ENCODE data around the gene APOBEC3B.
A peak's percentile ranks its signal among the peaks of the same experiment; 100 is the strongest.
"Not testable (repeated sequence)": the region's sequence is repeated elsewhere in the genome, so short reads cannot be mapped to it uniquely, and the experiment has no call there.

Gene APOBEC3B

DNA sequence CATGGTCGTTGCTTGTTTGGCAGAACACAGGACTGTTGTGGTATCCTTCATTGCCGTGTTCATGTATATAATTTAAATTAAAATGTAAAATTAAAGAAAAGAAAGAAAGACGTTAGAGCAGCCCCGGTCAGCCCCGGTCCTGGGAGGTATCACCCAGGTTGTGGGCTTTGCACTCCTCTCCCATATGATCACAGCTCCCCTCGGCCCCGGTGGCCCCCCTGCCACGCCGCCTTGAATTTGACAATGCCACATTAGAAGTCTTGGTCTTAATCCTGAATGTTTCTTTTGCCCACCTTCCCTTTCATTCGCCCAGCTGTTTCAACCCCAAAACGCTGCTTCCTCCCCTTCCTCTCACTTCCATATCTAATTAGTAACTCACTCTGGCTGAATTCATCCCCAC, 13.3 kb upstream of the APOBEC3B start:
- no peak for DNase-seq

DNA sequence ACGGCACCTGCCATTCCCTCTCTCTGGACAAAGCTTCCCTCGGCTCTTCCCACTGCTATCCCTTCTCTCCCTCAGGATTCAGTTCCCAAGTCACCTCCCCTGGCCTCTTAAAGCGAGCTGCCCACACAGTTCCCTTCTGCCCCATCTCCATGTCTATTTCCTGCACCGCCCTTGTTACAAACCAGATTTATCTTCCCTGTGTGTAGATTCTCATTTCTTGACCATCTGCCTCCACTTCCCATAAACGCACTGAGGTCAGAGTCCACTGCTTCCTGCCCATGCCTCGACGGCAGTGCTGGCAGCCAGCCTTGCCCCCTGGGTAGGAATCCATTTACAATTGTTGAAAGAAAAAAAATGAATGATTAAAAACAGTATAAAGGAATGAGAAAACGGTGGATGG, 11.6 kb upstream of the APOBEC3B start:
- DNase-seq = no peak

DNA sequence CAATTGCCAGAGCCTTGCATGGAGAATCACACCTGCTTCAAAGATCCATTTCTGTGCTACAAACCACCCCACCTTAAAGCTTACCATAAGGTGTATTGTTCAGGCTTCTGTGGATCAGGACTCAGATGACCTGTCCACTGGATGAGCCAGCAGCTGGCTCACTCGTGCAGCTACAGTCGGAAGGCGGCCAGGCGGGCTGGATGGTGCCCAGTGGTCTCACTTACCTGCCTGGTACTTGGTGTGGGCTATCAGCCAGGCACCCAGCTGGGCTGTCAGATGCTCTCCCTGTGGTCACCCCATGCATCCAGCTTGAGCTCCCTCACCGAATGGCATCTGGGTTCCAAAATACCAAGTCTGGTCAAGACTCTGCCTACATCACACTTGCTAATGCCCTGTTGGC, 10.9 kb upstream of the APOBEC3B start:
- no peak for DNase-seq

DNA sequence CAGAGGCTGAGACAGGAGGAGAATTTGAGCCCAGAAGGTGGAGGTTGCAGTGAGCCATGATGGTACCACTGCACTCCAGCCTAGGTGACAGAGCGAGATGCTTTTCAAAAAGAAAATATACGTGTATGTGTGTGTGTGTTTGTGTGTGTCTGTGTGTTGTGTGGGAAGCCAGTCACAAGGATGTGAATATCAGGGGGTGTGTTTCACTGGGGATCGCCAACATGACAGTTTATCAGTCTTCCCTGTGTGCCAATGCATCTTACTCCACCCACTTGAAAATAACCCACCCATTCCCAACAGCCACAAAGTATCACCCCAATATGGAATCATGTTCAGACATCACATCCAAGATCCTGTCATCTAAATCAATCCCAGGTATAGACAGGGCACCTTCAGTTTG, 10.4 kb upstream of the APOBEC3B start:
- DNase-seq = no peak

DNA sequence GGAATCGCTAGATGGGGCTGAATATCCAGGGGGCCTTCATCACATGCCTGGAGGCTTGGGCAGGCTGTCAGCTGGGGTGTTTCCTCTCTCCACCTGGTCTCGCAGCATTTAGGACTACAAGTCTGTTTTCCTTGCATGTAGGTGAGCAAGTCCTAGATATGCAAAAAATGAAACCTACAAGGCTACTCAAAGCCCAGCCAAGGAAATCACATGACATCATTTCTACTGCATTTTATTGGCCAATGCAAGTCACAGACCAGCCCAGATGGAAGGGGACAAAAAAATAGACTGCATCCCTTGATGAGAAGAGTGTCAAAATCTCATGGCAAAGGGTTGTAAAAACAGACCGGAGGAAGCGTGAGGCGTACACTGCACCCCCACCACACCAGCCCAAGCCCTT, 9.6 kb upstream of the APOBEC3B start:
- DNase-seq = no peak

DNA sequence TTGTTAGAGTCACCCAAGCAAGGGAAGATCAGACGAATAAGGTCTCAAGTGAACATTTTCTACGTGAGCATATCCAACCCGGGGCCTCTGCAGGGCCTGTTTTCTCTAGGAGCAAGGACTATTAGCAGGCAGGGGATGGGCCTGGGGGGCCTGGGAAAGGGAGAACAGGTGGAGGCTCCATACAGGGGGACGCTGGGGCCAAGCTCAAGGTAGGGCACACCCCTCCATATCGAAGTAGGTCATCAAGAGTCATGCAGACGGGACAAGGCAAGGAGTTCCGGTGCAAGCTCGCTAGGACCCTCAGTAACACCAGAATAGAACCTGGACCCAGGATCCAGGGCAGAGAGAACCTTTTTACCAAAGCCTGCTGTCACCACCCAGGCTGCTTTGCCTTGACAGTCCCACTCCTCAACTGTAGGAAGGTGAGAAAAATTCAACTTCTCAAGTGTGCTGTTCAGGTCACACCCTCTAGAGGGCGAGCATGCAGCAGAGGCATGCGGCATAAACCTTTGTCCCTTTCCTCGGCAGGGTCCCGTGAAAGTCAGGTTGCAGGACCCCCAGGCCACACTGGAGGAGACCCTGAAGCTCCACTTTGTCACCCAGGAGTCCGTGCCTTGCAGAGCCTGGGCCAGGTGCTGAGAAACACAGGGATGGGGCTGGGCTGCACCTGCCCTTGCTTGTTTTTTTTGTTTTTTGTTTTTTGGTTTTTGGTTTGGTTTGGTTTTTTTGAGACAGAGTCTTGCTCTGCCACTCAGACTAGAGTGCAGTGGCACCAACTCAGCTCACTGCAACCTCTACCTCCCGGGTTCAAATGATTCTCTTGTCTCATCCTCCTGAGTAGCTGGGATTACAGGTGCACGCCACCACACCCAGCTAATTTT, 8.6 kb upstream of the APOBEC3B start:
- DNase-seq = peak; percentile 10

DNA sequence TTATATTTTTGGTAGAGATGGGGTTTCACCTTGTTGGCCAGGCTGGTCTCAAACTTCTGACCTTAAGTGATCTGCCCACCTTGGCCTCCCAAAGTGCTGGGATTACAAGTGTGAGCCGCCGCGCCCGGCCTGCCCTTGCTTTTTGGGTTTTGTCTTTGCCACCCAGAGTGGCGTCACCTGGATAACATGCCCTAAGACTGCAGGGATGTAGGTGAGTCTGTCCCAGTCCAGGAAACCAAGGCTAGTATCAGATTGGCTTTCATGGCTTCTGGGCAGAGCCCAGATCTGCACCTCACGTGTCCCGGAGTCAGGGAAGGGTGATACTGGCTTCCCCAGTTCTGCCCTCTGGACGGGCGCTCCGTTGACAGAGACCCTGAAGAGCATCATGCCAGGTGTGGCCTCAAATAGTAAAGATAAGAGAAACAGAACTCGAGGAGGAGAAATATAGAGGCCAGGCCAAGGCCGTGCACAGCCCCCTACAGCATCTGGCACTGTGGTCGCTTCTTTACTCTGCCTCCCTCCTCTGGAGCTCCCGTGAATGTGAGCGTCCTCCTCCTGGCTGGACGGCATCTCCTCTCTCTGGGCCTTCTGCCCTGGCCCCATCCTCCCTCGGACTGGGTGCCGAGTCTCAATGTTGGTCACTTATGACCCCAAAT, 7.8 kb upstream of the APOBEC3B start:
- no peak for DNase-seq

DNA sequence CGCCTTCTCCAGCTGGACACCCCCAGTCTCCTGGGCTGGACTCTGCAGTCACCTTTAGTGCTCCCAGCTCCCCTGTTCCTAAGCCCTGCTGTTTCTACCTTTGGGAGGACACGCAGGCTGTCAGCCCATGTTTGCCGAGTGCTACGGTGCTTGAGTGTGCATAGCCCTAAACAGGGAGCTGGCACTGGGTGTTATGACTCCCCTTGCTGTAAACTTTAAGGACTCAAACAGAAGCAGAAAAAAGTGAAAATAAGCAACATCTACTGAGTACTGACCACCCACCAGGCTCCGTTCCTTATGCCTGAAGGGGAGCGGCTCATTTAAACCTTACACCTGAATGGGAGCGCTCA, 7.3 kb upstream of the APOBEC3B start:
- DNase-seq = no peak

DNA sequence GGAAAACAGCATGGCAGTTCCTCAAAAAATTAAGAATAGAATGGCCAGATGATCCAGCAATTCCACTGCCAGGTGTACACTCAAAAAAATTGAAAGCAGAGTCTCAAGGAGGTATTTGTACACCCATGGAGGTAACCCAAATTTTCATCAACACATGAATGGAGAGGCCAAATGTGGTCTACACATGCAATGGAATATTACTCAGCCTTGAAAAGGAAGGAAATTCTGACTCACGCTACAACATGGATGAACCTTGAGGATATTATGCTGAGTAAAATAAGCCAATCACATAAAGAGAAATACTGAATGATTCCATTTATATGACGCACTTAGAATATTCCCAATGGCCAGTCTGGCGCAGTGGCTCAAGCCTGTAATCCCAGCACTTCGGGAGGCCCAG, 4.9 kb upstream of the APOBEC3B start:
- DNase-seq = not testable (repeated sequence)

DNA sequence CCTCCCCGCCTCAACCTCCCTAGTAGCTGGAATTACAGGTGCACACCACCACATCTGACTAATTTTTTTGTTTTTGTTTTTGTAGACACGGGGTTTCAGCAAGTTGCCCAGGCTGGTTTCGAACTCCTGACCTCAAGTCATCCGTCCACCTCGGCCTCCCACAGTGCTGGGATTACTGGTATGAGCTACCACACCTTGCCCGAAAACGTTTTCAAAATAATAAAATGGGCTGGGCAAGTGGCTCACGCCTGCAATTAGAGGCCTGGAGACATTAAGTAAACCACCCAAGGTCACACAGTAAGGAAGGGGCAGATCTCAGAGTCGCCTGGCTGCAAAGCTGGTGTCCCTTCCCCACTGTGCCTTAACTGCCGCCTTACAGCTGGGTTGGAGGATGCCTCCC, 1.6 kb upstream of the APOBEC3B start:
- DNase-seq = not testable (repeated sequence)

DNA sequence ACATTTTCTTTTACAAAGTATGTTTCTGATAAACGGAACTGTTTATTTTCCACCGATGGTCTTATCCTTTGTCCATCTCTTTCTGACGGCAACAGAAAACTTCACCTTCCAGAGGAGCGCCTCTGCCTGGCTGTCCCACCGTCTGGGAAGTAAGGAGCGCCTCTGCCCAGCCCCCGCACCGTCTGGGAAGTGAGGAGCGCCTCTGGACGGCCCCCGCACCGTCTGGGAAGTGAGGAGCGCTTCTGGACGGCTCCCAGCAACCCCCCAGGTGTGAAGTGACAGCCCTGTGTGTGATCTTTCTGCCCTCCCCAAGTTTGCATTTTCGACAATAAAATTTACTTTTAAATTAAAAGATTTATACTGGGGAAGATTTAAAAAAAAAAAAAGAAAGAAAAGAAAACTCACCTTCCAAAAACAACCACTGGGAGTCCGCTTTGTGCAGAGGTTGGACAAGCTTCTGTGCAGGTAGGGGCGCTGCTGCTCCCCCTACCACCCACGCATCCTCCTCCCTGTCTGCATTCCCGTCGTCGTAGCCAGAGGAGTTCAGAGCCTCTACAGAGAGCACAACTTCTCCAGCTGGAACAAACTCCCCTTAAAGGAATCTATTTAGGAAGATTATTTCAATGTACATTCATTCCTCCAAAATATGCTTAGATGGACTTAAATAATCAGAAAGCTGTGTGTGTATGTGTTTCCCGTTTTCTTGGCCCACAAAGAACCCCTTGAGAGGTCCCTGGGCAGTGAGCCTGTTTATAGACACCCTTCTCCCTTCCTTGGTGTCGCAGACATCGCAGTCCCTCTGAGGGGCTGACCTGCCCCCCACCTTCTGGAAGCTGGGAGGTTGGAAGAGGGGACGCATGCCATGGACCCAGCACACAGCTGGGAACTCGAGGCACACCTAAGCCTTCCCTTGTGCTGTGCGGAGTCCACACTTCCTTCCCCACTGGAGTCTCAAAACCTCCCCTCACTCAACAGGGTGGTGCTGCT, 849 bp upstream of the APOBEC3B start:
- peak; percentile 38 for DNase-seq

DNA sequence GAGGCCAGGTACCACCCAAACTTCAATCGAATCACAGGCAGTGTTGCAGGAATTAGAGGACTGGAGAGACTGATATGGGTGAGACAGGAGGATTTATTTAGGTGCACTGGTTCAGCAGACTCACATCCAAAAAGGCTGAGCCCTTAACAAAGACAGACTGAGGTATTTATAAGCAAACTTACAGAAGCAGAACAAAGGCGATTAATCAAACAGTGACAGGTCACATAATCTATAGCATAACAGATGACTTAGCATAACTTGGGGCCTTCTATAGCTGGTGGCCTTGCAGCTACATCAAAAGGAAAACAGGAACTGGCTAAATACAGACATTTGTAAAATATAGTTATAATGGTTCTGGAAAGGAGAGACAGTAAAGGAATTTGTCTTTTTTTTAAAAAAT, 2.1 kb downstream of the APOBEC3B start:
- DNase-seq = no peak

DNA sequence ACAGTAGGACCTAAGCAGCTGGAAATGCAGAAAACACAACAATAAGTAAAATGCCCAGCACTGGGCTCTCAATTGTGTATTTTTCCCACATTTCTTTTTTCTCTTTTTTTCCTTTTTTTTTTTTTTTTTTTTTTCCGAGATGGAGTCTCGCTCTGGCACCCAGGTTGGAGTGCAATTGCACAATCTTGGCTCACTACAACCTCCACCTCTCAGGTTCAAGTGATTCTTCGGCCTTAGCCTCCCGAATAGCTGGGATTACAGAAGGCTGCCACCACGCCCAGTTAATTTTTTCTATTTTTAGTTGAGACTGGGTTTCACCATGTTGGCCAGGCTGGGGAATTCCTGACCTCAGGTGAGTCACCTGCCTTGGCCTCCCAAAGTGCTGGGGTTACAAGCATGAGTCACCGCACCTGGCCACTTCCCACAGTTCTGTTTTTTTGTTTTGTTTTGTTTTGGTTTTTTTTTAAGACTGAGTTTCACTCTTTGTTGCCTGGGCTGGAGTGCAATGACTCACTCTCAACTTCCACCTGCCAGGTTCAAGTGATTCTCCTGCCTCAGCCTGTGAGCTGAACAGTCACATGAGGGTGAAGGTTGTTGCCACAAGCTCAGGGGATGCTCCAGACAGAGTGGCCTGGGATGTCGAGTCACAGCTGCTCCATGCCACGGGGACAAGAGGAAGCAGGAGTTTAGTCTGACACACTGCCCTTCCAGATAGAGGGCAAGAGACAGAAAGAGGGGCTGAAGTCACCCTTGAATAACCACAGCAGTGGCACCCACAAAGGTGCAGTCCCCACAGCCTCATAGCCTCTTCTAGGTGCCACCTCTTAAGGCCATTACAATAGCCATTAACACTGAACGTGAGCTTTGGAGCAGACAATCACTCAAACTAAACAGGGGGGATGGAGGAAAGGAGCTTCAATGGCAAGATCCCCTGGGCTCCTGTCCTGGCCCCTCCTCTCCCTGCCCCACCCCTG, 2.9 kb downstream of the APOBEC3B start:
- peak; percentile 34 for DNase-seq

DNA sequence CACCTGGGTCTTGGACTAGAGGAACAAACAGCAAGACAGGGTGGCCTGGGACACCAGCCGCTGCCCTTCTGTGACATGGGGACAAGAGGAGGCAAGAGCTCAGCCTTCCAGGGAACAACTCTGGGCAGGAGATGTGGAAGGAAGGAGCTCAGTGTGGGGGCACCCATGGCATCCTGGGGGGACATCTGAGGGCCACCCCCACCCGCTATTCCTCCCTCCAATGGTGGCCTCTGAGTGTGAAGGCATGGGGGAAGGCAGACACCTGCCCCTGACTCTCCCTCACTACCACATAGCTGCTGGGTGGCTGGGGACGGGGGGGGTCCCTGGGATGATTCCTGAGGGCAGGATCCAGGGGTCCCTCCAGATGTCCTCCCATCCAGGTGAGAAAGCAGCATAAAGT, 4.5 kb downstream of the APOBEC3B start:
- no peak for DNase-seq

DNA sequence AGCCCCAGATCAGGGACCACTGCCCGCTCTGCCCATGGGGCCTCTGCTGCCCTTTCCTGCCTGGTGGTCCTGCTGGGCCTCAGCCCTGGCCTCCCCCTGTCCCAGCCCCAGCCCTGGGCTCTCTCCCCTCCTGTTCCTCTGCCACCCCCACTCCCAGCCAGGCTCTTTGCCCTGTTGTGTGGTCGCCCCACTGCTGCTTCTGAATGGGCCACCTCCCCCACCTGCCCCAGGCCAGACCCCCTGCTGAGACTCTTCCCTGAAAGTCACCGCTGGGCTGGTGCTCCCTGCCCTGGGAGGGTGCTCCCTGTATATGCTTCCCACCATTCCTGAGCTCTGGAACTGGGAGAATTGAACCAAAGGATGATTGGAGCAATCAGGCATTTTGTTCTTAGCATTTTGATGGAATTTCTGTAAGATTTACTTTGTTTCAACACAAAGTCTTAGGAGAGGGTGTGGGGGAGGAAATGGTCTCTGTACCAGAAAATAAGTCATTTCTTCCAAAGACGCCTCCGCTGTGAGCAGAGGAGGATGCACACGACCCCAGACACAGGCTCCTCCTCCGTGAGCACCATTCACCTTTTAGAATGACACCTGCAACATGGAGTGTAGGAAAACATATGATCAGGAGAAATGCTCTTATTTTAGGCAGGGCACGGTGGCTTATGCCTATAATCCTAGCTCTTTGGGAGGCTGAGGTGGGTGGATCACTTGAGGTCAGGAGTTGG, 5.2 kb downstream of the APOBEC3B start:
- no peak for DNase-seq

DNA sequence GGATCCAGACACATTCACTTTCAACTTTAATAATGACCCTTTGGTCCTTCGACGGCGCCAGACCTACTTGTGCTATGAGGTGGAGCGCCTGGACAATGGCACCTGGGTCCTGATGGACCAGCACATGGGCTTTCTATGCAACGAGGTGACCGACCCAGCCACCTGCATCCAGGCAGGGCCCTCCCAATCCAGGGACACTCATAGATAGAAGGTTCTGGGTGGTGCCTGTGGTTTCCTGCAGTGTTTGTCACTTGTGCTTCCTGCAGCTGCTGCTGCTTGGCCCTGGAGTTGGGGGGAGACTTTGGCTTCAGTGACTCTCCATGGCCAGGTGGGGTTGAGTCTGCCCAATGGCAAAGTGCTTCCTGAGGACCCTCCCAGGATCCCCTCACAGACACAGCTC, 7.3 kb downstream of the APOBEC3B start:
- DNase-seq = no peak

DNA sequence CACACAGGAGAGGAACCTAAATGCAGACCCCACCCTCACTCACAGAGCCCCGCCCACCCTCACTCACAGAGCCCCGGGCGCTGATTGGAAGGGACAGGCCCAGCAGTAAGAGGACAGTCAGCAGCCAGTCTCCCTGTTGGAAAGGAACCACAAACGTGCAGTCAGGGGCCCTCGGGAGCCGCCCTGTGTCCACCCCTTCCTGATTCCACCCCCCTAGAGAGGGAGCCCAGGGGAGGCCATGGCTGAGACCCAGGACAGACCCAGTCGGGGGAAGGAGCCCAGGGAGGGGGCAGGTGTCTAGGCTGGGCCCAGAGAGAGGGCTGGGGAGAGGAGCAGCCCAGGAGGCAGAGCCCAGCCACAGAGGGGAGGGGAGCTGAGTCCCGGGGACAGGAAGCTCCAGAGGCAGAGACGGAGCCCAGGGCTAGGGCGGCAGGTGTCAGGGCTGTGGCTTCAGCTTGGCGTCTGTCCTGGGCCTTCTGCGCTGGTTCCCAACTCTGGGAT, 10.8 kb downstream of the APOBEC3B start:
- not testable (repeated sequence) for DNase-seq

DNA sequence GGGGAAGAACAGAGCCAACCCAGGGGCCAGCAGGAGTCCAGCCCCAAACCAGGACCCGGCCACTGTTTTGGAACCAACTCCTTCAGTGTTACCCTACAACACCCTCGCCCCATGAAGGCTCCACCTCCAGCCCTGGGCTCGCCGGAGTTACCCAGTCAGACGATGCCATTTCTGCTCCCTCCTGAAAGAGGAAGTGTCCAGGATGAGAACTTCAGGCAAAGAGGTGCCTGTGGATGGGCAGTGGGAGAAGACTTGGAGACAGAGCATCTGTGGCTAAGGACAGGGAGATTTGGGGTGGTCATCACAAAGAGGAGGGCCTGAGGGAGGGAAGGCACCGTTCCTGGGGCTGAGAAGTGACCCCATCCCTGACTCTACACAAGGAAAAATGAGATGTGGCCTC, 14.0 kb downstream of the APOBEC3B start:
- no peak for DNase-seq

DNA sequence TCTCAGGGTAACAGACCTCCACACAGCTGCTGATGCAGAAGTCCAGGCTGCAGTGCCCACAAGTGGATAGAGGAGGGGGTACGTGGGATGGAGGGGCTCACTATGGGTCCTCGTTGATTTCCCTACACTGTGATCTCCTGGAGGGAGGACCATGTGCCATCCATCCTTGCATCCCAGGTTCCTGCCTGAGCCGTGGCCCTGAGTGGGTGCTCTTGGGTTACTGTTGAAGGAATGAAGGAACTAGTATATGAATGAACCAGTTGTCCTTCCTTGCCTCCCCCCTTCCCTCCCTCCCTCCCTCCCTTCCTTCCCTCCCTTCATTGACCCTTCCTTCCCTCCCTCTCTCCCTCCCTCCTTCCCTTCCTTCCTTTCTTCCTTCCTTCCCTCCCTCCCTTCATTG, 15.4 kb downstream of the APOBEC3B start:
- DNase-seq = no peak

DNA sequence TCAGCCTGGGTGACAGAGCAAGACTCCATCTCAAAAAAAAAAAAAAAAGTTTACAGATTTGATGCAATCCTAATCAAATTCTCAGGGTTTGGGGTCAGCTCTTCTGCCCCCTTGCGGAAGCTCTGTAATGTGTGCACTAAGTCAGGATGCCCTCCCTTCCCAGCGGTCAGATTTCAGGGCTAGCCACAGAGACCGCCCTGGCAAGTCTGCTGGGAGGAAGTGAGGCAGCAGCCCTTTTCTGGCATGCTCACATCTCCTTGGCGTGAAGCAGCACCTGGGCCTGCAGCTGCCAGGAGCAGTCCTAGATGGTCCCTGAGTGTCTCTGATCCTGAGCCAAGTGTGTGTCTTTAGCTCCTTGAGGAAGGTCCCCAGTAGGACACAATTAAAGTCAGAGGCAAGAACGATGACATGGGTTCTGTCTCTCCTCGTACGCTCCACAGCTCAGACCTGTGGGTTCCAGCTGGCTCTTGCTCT, 21.1 kb downstream of the APOBEC3B start:
- DNase-seq = peak; percentile 82

DNA sequence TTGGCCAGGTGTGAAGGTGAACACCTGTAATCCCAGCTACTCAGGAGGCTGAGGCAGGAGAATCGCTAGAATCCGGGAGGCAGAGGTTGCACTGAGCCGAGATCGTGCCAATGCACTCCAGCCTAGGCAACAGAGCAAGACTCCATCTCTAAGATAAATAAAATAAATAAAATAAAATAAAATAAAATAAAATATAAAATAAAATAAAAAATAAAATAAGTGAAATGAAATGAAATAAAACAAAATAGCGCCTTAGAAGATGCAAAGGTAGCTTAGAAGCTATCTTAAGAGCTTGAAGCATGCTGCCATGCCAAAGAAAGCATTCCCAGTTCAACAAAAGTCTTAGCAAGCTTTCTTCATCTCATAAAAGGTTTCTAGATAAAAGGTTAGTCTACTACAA, 25.0 kb downstream of the APOBEC3B start:
- DNase-seq = no peak
